GM12878 (cell line): ENCODE data around the gene THAP3. TPM values are rescaled to one million over a fixed set of nuclear protein-coding genes. Genes with fewer than 3 reads are reported as not detected.

Source experiments
- IKZF1 ChIP-seq: fragments of 450-650 bp; conservative IDR thresholded peaks from 2 replicates; pipeline ENCODE4 v1.6.1; 2017; ENCODE audit warnings: antibody characterized with exemption, mild to moderate bottlenecking
- RB1 ChIP-seq: fragments of 450-650 bp; formaldehyde crosslinking; IDR thresholded peaks from 2 replicates; pipeline ENCODE4 v1.6.1; 2017; ENCODE audit warnings: mild to moderate bottlenecking, borderline replicate concordance
- polyA plus RNA-seq, 11 experiments: library from polyadenylated mRNA; depleted of rRNA in 4 of 11; unstranded in 6 of 11; stranded (reverse) in 5 of 11; fragments of >200 nt; fragmentation: Nextera tagmentation in 4 of 11; fragmentation: Illumina TruSeq in 1 of 11; extraction: Ambion mirVana in 4 of 11; extraction: Trizol in 1 of 11; gene quantifications; 1 replicate in 1 of 11; 2 replicates in 10 of 11; pipeline versions ENCODE4 v1.2.1 to v1.2.3, GENCODE V29; 2011 to 2016; ENCODE audit warnings: inconsistent platforms in 2 of 11, missing spikeins in 2 of 11, low read depth in 1 of 11
- total RNA-seq, 4 experiments: library from RNA; depleted of rRNA in 3 of 4; stranded (reverse); fragments of >200 nt in 3 of 4; fragmentation: Illumina TruSeq in 1 of 4; extraction: Trizol in 1 of 4; gene quantifications; 2 replicates each; pipeline versions ENCODE4 v1.2.1 to v1.2.3, GENCODE V29; 2013 to 2021
- TF ChIP-seq, protein P1 (sequence below): IDR thresholded peaks from 2 replicates; pipeline ENCODE4 v1.6.1; 2012; ENCODE audit warnings: improper control_type of control experiment, low read depth, low read length; ENCODE audit not compliant: insufficient replicate concordance
- TF ChIP-seq, protein P2 (sequence below): fragments of 450-650 bp; IDR thresholded peaks from 2 replicates; pipeline ENCODE4 v1.6.1; 2017; ENCODE audit warnings: mild to moderate bottlenecking, moderate library complexity

THAP3 gene
- total and polyA plus RNA-seq, 10 of the 15 experiments (the other 5 are each of a cell fraction or from before 2014, with no cell fraction given), result 1.5 to 19.5 (median 11.9) TPM

DNA sequence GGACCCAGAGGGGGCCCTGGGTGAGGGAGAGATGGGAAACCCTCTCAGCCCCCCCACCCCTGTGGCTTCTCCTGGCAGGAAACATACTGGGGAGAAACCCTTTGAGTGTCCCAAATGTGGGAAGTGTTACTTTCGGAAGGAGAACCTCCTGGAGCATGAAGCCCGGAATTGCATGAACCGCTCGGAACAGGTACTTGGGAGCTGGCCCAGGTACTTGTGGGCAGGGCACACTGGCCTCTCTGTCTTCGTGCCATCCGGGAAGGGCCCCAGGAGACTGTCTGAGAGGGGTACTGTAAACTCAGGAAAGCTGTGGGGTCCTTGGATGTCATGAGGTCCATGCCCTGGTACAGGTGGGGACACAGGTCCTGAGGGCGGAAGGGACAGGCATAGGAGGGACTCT lies 38.8 kb upstream of the THAP3 start (continued):
- TF ChIP-seq, protein P1, sequence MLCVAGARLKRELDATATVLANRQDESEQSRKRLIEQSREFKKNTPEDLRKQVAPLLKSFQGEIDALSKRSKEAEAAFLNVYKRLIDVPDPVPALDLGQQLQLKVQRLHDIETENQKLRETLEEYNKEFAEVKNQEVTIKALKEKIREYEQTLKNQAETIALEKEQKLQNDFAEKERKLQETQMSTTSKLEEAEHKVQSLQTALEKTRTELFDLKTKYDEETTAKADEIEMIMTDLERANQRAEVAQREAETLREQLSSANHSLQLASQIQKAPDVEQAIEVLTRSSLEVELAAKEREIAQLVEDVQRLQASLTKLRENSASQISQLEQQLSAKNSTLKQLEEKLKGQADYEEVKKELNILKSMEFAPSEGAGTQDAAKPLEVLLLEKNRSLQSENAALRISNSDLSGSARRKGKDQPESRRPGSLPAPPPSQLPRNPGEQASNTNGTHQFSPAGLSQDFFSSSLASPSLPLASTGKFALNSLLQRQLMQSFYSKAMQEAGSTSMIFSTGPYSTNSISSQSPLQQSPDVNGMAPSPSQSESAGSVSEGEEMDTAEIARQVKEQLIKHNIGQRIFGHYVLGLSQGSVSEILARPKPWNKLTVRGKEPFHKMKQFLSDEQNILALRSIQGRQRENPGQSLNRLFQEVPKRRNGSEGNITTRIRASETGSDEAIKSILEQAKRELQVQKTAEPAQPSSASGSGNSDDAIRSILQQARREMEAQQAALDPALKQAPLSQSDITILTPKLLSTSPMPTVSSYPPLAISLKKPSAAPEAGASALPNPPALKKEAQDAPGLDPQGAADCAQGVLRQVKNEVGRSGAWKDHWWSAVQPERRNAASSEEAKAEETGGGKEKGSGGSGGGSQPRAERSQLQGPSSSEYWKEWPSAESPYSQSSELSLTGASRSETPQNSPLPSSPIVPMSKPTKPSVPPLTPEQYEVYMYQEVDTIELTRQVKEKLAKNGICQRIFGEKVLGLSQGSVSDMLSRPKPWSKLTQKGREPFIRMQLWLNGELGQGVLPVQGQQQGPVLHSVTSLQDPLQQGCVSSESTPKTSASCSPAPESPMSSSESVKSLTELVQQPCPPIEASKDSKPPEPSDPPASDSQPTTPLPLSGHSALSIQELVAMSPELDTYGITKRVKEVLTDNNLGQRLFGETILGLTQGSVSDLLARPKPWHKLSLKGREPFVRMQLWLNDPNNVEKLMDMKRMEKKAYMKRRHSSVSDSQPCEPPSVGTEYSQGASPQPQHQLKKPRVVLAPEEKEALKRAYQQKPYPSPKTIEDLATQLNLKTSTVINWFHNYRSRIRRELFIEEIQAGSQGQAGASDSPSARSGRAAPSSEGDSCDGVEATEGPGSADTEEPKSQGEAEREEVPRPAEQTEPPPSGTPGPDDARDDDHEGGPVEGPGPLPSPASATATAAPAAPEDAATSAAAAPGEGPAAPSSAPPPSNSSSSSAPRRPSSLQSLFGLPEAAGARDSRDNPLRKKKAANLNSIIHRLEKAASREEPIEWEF, result no peak
- TF ChIP-seq, protein P2, sequence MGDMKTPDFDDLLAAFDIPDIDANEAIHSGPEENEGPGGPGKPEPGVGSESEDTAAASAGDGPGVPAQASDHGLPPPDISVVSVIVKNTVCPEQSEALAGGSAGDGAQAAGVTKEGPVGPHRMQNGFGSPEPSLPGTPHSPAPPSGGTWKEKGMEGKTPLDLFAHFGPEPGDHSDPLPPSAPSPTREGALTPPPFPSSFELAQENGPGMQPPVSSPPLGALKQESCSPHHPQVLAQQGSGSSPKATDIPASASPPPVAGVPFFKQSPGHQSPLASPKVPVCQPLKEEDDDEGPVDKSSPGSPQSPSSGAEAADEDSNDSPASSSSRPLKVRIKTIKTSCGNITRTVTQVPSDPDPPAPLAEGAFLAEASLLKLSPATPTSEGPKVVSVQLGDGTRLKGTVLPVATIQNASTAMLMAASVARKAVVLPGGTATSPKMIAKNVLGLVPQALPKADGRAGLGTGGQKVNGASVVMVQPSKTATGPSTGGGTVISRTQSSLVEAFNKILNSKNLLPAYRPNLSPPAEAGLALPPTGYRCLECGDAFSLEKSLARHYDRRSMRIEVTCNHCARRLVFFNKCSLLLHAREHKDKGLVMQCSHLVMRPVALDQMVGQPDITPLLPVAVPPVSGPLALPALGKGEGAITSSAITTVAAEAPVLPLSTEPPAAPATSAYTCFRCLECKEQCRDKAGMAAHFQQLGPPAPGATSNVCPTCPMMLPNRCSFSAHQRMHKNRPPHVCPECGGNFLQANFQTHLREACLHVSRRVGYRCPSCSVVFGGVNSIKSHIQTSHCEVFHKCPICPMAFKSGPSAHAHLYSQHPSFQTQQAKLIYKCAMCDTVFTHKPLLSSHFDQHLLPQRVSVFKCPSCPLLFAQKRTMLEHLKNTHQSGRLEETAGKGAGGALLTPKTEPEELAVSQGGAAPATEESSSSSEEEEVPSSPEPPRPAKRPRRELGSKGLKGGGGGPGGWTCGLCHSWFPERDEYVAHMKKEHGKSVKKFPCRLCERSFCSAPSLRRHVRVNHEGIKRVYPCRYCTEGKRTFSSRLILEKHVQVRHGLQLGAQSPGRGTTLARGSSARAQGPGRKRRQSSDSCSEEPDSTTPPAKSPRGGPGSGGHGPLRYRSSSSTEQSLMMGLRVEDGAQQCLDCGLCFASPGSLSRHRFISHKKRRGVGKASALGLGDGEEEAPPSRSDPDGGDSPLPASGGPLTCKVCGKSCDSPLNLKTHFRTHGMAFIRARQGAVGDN, result no peak
- TF ChIP-seq IKZF1 (no peak), RB1 (no peak)
